ENCODE measurements around the gene TXNDC8.

DNA sequence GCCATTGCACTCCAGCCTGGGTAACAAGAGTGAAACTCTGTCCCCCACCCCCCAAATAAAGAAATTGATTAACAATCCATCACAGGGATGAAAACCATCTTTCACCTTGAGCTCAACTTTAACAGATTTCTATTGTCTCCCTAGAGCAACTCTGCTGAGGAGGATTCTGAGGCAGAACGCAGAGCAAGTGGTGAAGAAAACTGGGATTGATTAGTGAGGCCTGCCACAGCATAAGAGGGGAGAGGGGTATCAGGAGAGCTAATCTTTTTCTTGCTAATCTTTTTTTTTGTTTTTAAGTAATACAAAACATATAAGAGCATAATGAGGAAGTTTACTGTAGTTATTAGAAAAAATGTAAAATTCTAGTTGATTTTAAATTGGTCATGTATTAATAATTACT is 8.9 kb downstream of the TXNDC8 start:
- TF ChIP-seq CTCF (IDR thresholded peaks at IDR 0.05) (no peak), POLR2A (IDR thresholded peaks at IDR 0.05) (no peak), EP300 (IDR thresholded peaks at IDR 0.05) (no peak)
